ENCODE data around the gene TTC39C.

Gene TTC39C

DNA sequence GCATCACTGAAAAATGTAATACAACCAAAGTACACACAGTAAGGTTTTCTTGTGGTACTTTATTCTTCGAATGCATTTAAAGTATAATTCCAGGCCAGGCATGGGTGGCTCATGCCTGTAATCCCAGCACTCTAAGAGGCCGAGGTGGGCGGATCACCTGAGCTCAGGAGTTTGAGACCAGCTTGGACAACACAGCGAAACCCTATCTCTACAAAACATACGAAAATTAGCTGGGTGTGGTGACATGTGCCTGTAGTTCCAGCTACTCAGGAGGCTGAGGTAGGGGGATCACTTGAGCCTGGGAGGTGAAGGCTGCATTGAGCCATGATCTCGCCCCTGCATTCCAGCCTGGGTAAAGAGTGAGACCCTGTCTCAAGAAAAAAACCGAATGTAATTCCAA is 3.9 kb upstream of the TTC39C start:
- Histone ChIP-seq H3K36me3 (ENCODE audit: insufficient read depth, low read length) (no peaks in the 10 kb centered on the region), H3K9ac (ENCODE audit: insufficient read length) (no peak overlapping the region), H3K4me3 (no peak overlapping the region), H3K27ac (no peak overlapping the region), H3K9me3 (ENCODE audit: low read depth, low read length) (no peaks in the 10 kb centered on the region)
- TF ChIP-seq POLR2AphosphoS5 (IDR thresholded peaks at IDR 0.05; ENCODE audit: borderline replicate concordance, low read depth, low read length) (no peak), FOXP2 (optimal IDR thresholded peaks at IDR 0.05; ENCODE audit: control extremely low read depth, extremely low read length, insufficient read depth) (no peak), EZH2 (IDR thresholded peaks at IDR 0.05) (no peak)
- DNase-seq (ENCODE audit: low read depth, low spot score) = no peak

DNA sequence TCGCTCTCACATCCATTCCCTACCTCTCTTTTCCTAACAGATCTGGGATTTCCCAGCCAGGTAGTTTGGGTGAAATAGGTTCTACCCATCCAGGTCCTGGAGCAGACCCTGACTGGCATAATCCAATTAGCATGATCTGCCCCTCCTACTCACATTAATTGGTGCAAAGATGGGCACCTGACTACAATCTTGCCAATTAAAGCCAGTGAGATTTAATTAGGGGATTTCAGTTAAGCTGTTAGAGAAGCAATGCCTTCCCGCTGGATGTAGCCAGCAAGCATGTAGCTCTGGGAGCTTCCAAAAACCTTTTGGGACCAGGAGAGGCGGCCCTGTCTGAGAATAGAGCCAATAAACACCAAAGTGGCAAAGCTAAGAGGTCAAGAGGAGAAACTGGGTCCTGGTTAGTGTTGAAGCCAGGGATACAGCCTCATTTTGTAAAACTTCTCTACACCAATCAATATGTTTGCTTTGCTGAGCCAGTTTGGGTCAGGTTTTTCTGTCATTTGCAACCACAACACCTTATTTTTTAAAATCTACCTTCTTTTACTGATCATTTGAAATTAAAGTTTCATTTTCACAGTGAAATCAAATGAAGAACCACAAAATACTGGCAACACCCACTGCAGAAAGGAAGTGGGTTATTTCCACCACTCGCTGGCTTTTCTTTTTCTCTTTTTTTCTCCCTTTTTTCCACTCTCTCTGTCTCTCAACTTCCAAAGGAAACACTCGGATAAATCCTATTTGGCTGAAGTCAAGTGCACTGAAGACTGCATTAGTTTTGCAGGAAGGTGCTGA is 3.2 kb upstream of the TTC39C start:
- Histone ChIP-seq H3K9me3 (ENCODE audit: low read depth, low read length) (no peaks in the 10 kb centered on the region), H3K4me3 (no peak overlapping the region), H3K27ac (no peak overlapping the region), H3K36me3 (ENCODE audit: insufficient read depth, low read length) (no peaks in the 10 kb centered on the region), H3K9ac (ENCODE audit: insufficient read length) (no peak overlapping the region)
- no peak for DNase-seq (ENCODE audit: low read depth, low spot score)
- no peak for TF ChIP-seq POLR2AphosphoS5 (IDR thresholded peaks at IDR 0.05; ENCODE audit: borderline replicate concordance, low read depth, low read length)
- TF ChIP-seq EZH2 (IDR thresholded peaks at IDR 0.05) = no peak
- no peak for TF ChIP-seq FOXP2 (optimal IDR thresholded peaks at IDR 0.05; ENCODE audit: control extremely low read depth, extremely low read length, insufficient read depth)

DNA sequence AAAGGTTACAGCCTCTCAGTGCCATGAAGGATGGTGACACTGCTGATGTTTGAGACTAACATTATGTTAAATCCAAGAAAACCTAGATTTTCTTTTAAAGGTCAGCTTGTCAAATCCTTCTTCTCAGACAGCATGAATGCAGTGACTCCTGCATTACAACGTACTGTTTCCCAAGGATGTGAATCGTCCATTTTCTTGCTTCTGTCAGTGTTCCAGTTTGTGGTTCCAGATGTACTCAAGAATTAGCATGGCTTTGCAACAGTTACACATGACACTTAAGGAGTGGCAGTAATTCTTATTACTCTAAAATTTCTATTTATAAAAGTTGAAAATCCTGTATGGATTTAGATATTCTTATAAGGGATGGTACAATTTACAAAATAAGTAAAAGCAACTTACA is 1.5 kb upstream of the TTC39C start:
- no peaks in the 10 kb centered on the region for H3K36me3 ChIP-seq (ENCODE audit: insufficient read depth, low read length)
- H3K4me3 ChIP-seq = no peak overlapping the region
- H3K9me3 ChIP-seq (ENCODE audit: low read depth, low read length) = no peaks in the 10 kb centered on the region
- no peak for TF ChIP-seq POLR2AphosphoS5 (IDR thresholded peaks at IDR 0.05; ENCODE audit: borderline replicate concordance, low read depth, low read length)
- TF ChIP-seq EZH2 (IDR thresholded peaks at IDR 0.05) = no peak
- no peak for TF ChIP-seq FOXP2 (optimal IDR thresholded peaks at IDR 0.05; ENCODE audit: control extremely low read depth, extremely low read length, insufficient read depth)
- H3K27ac ChIP-seq = no peak overlapping the region
- no peak for DNase-seq (ENCODE audit: low read depth, low spot score)
- H3K9ac ChIP-seq (ENCODE audit: insufficient read length) = no peak overlapping the region

DNA sequence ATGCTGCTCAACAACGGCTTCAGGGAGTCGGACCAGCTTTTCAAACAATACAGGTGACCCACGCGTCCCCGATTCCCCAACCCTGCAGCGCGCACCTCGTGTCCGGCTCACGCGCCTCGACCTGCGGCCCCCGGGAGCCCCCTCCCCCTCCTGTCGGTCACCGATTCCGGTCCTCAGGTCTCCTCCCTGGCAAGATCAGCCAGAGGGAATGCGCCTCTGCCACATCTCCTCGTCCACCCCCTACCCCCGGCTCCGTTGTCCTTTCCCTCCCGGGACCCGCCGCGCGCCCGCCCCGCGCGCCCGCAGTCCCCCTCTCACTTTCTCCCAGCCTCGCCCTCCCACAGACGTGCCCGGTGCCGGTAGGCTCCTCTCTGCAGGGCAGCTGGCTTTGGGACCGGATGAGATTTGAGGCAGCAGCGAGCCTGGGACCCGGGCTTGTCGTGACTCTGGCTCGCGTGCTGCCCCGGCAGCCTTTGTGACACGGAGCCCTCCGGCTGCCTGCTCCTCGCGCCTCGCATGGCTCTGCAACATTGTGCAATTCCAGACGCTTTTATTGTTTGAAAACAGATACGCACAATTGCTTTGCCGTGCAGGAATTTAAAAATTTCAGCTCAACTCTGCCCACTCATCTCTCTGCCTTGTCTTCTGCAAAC is 558 bp downstream of the TTC39C start:
- Histone ChIP-seq H3K9ac (ENCODE audit: insufficient read length) (peak overlapping the region; percentile 79), H3K9me3 (ENCODE audit: low read depth, low read length) (no peaks in the 10 kb centered on the region), H3K27ac (no peak overlapping the region), H3K36me3 (ENCODE audit: insufficient read depth, low read length) (no peaks in the 10 kb centered on the region), H3K4me3 (peak overlapping the region; percentile 92)
- no peak for DNase-seq (ENCODE audit: low read depth, low spot score)
- TF ChIP-seq FOXP2 (optimal IDR thresholded peaks at IDR 0.05; ENCODE audit: control extremely low read depth, extremely low read length, insufficient read depth) (no peak), EZH2 (IDR thresholded peaks at IDR 0.05) (no peak), POLR2AphosphoS5 (IDR thresholded peaks at IDR 0.05; ENCODE audit: borderline replicate concordance, low read depth, low read length) (peak; percentile 49; the same call in 1 of the 2 replicates)

DNA sequence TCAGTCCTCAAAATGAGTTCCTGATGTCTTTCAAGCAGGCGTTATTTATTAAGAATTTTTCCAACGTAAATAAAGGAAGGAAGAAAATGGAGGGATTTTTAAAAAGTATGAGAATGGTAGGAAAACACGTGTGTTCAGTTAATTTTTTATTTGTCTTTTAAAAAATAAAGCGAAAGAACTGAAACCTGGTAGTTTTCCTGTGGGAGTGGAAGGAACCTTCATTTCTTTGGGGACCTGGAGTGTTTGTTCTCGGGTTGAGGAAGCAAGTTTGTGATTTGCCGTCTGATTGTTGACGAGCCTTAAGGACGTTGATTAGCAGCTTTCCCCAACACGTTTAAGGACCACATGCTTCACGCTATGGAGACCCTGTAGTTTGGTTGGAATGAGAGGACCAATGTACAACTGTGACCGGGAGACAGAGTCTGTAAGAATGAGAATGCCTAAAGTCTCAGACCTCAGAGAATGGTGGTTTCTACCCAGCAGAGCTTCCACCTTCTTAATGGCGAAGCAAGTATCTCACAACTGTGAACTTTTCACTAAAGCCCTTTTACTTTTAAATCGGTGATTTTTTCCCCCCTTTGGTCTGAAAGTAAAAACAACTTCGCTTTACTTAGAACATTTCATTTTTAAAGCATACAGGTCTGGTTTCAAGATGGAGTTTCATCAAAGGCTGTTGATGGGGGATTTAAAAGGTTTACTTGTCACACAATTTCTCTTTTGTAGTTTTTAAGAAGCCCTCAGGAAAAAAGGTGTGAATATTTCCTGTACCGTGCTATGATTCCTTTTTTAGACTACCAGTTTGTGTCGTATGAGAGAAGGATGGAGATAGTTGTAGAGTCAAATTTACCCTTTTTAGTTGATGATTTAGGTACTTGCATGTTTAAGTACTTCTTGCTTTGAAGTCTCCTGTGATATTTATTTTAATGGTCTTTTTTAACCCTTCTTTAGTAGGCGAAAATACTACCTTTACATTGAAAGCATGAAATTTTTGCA is 1.4 kb downstream of the TTC39C start:
- H3K4me3 ChIP-seq = peak overlapping the region; percentile 92
- H3K27ac ChIP-seq = no peak overlapping the region
- H3K9ac ChIP-seq (ENCODE audit: insufficient read length) = peak overlapping the region; percentile 79
- TF ChIP-seq POLR2AphosphoS5 (IDR thresholded peaks at IDR 0.05; ENCODE audit: borderline replicate concordance, low read depth, low read length) (no peak), EZH2 (IDR thresholded peaks at IDR 0.05) (no peak), FOXP2 (optimal IDR thresholded peaks at IDR 0.05; ENCODE audit: control extremely low read depth, extremely low read length, insufficient read depth) (no peak)
- no peaks in the 10 kb centered on the region for H3K36me3 ChIP-seq (ENCODE audit: insufficient read depth, low read length)
- no peaks in the 10 kb centered on the region for H3K9me3 ChIP-seq (ENCODE audit: low read depth, low read length)
- DNase-seq (ENCODE audit: low read depth, low spot score) = no peak

DNA sequence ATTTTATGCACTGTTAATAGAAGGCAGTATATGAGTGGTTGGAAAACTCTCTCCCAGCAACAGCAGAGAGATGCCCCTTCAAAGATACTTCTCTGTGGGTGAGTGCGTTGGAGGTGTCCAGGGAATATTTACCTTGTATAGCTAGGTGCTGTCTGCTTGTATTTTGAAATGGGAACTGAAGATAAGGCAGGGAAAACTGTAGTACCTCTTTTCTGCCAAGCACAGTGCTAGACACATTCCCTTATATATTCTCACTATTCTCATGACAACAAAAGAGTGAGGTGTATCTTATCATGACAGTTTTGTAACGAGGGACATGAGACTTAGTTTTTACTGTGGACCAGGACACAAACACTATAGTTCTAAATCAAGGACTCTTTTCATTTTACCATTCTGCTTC is 2.1 kb downstream of the TTC39C start:
- no peak for DNase-seq (ENCODE audit: low read depth, low spot score)
- H3K27ac ChIP-seq = no peak overlapping the region
- no peak overlapping the region for H3K9ac ChIP-seq (ENCODE audit: insufficient read length)
- H3K36me3 ChIP-seq (ENCODE audit: insufficient read depth, low read length) = no peaks in the 10 kb centered on the region
- no peaks in the 10 kb centered on the region for H3K9me3 ChIP-seq (ENCODE audit: low read depth, low read length)
- H3K4me3 ChIP-seq = no peak overlapping the region; the same call in 1 of the 2 replicates
- no peak for TF ChIP-seq FOXP2 (optimal IDR thresholded peaks at IDR 0.05; ENCODE audit: control extremely low read depth, extremely low read length, insufficient read depth)
- no peak for TF ChIP-seq POLR2AphosphoS5 (IDR thresholded peaks at IDR 0.05; ENCODE audit: borderline replicate concordance, low read depth, low read length)
- TF ChIP-seq EZH2 (IDR thresholded peaks at IDR 0.05) = no peak

DNA sequence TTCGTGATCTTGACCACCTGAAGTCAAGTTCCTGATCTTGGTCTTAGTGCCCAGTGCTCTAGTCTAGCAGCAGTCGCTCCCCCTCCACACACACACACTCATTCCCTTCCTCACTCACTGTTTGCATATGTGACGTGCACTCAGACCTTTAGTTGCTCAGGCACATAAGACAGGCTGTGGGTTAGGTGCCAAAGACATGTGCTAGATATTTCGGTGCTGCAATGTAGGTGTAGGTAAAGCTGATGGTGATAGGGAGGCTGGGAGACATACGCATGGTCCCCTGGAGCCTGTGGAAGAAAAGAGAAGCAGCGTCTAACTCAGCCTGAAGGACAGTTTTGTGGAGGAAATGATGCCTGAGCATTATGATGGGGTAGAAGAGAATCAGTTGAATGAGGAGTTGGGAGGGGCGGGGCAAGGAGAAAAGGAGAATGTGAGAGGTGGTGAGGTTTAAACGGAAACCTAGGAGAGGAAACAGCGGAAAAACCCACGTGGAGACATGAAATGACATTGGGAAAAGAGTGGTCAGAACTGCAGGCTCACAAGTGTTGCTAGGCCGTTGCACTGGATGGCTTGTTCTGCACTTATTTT is 3.8 kb downstream of the TTC39C start:
- H3K9me3 ChIP-seq (ENCODE audit: low read depth, low read length) = no peaks in the 10 kb centered on the region
- no peak overlapping the region for H3K9ac ChIP-seq (ENCODE audit: insufficient read length)
- TF ChIP-seq EZH2 (IDR thresholded peaks at IDR 0.05) (no peak), POLR2AphosphoS5 (IDR thresholded peaks at IDR 0.05; ENCODE audit: borderline replicate concordance, low read depth, low read length) (no peak), FOXP2 (optimal IDR thresholded peaks at IDR 0.05; ENCODE audit: control extremely low read depth, extremely low read length, insufficient read depth) (no peak)
- H3K27ac ChIP-seq = no peak overlapping the region
- H3K4me3 ChIP-seq = no peak overlapping the region
- DNase-seq (ENCODE audit: low read depth, low spot score) = no peak
- no peaks in the 10 kb centered on the region for H3K36me3 ChIP-seq (ENCODE audit: insufficient read depth, low read length)

All from SK-N-MC (cell line).